Testis (tissue), 2 donors: ENCODE data around the gene EFNB1.

Experiments used
- CTCF ChIP-seq, 3 experiments: fragments of 450-650 bp in 2 of 3; fragments of 200-600 bp in 1 of 3; sonication (generic) in 1 of 3; IDR thresholded peaks; one replicate each; pipeline ENCODE4 v1.5.1; 2016 to 2019; ENCODE audit warnings: antibody characterized with exemption in 3 of 3, mild to moderate bottlenecking in 2 of 3, moderate library complexity in 1 of 3
- POLR2A ChIP-seq: fragments of 450-650 bp; IDR thresholded peaks from one replicate; pipeline ENCODE4 v1.6.1; 2017; ENCODE audit warnings: antibody characterized with exemption, mild to moderate bottlenecking, moderate library complexity

- TF ChIP-seq CTCF (IDR thresholded peaks at IDR 0.05) (no peak), POLR2A (no peak)
Measured at GRCh38 chrX:68835104-68835442, 6.3 kb downstream of the EFNB1 start.
